Smooth muscle cell (in vitro differentiated cells): ENCODE results near the gene SELENOO. TPM values are rescaled to one million over a fixed set of nuclear protein-coding genes. Genes with fewer than 3 reads are reported as not detected.

Experiments
- DNase-seq: peaks from one replicate; lab custom pipeline; 2025; ENCODE audit not compliant: unreplicated experiment; lab: John Stamatoyannopoulos, UW
- H2AFZ ChIP-seq: fragments of 200-600 bp; sonication (generic); 2 replicates; pipeline ENCODE4 v1.6.0; 2016; ENCODE audit warnings: antibody characterized with exemption, low read depth, mild to moderate bottlenecking
- H3F3A ChIP-seq: fragments of 200-600 bp; sonication (generic); 2 replicates; pipeline ENCODE4 v1.6.0; 2017; ENCODE audit warnings: antibody characterized with exemption, low read depth
- H3K27ac ChIP-seq: fragments of 200-600 bp; sonication (generic); 2 replicates; pipeline ENCODE4 v1.5.1; 2016; ENCODE audit warnings: low read depth, mild to moderate bottlenecking
- H3K27me3 ChIP-seq: fragments of 200-600 bp; sonication (generic); 2 replicates; pipeline ENCODE4 v1.6.1; 2016; ENCODE audit warnings: low read depth, mild to moderate bottlenecking
- H3K36me3 ChIP-seq: fragments of 200-600 bp; sonication (generic); 2 replicates; pipeline ENCODE4 v1.5.1; 2016; ENCODE audit warnings: low read depth
- H3K4me1 ChIP-seq: fragments of 200-600 bp; sonication (generic); 2 replicates; pipeline ENCODE4 v1.5.1; 2016; ENCODE audit warnings: low read depth
- H3K4me2 ChIP-seq: fragments of 200-600 bp; sonication (generic); 2 replicates; pipeline ENCODE4 v1.6.0; 2016; ENCODE audit warnings: mild to moderate bottlenecking
- H3K4me3 ChIP-seq: fragments of 200-600 bp; sonication (generic); 2 replicates; pipeline ENCODE4 v1.5.1; 2016; ENCODE audit warnings: mild to moderate bottlenecking
- H3K79me2 ChIP-seq: fragments of 200-600 bp; sonication (generic); 2 replicates; pipeline ENCODE4 v1.6.0; 2016; ENCODE audit warnings: low read depth, mild to moderate bottlenecking
- H3K9ac ChIP-seq: fragments of 200-600 bp; sonication (generic); 2 replicates; pipeline ENCODE4 v1.6.0; 2016; ENCODE audit warnings: low read depth
- H3K9me3 ChIP-seq: fragments of 200-600 bp; sonication (generic); replicated peaks from 2 replicates; pipeline ENCODE4 v1.5.1; 2016; ENCODE audit warnings: low read depth
- H4K20me1 ChIP-seq: fragments of 200-600 bp; sonication (generic); 2 replicates; pipeline ENCODE4 v1.6.0; 2016; ENCODE audit warnings: low read depth
- CTCF ChIP-seq: fragments of 200-600 bp; sonication (generic); IDR thresholded peaks from 2 replicates; pipeline ENCODE4 v1.5.1; 2017; ENCODE audit warnings: borderline replicate concordance, mild to moderate bottlenecking, antibody characterized with exemption; ENCODE audit not compliant: insufficient read depth, poor library complexity, severe bottlenecking
- WGBS: methylation state at CpG from one replicate; pipeline ENCODE4 v1.1.7; 2016; ENCODE audit warnings: low lambda C conversion rate; 5-methylcytosine and 5-hydroxymethylcytosine counted together
- polyA plus RNA-seq: library from polyadenylated mRNA; unstranded; fragments of >200 nt; fragmentation: Nextera tagmentation; extraction: Ambion mirVana; gene quantifications from 2 replicates; pipeline ENCODE4 v1.2.1, GENCODE V29; 2016
- total RNA-seq: library from RNA; depleted of rRNA; stranded (reverse); fragments of >200 nt; gene quantifications from 2 replicates; pipeline ENCODE4 v1.2.3, GENCODE V29; 2014

SELENOO gene
- total and polyA plus RNA-seq, 2 experiments from 2014 or later, result 9.0 to 21.3 TPM

- Histone ChIP-seq H3K27ac (no peak overlapping the region), H3K9me3 (no peaks in the 10 kb centered on the region), H3F3A (no peaks in the 10 kb centered on the region), H3K4me1 (no peaks in the 10 kb centered on the region), H3K9ac (no peak overlapping the region), H4K20me1 (no peaks in the 10 kb centered on the region), H2AFZ (no peak overlapping the region), H3K79me2 (no peaks in the 10 kb centered on the region), H3K4me3 (no peak overlapping the region), H3K27me3 (no peaks in the 10 kb centered on the region), H3K4me2 (no peak overlapping the region), H3K36me3 (no peaks in the 10 kb centered on the region)
- 96% methylated on average over 25 of the region's 31 CpGs for WGBS
- no peak for DNase-seq
- no peak for TF ChIP-seq CTCF
These were observed 25.5 kb downstream of the SELENOO start for GRCh38 chr22:50226063-50226874.

- Histone ChIP-seq H3K27ac (no peak overlapping the region), H3K4me1 (no peaks in the 10 kb centered on the region), H4K20me1 (no peaks in the 10 kb centered on the region), H3K36me3 (no peaks in the 10 kb centered on the region), H3K9me3 (no peaks in the 10 kb centered on the region), H3F3A (no peaks in the 10 kb centered on the region), H2AFZ (no peak overlapping the region), H3K4me3 (no peak overlapping the region), H3K27me3 (no peaks in the 10 kb centered on the region), H3K79me2 (no peaks in the 10 kb centered on the region), H3K4me2 (no peak overlapping the region), H3K9ac (no peak overlapping the region)
- 98% methylated on average over 17 of the region's 18 CpGs for WGBS
- TF ChIP-seq CTCF, result no peak
- no peak for DNase-seq
These were observed 26.0 kb downstream of the SELENOO start for GRCh38 chr22:50226875-50227165.

- Histone ChIP-seq H3K27me3 (no peaks in the 10 kb centered on the region), H3F3A (no peaks in the 10 kb centered on the region), H3K36me3 (no peaks in the 10 kb centered on the region), H3K4me3 (no peak overlapping the region), H3K27ac (no peak overlapping the region), H3K4me2 (no peak overlapping the region), H3K9me3 (no peaks in the 10 kb centered on the region), H4K20me1 (no peaks in the 10 kb centered on the region), H3K4me1 (no peaks in the 10 kb centered on the region), H3K79me2 (no peaks in the 10 kb centered on the region), H2AFZ (no peak overlapping the region), H3K9ac (no peak overlapping the region)
- DNase-seq, result no peak
- WGBS, result 93% methylated on average over 25 of the region's 25 CpGs
- no peak for TF ChIP-seq CTCF
These were observed 26.9 kb downstream of the SELENOO start for GRCh38 chr22:50227579-50228215.
